HT-29 (cell line): ENCODE results near the gene COL8A2. TPM values are rescaled to one million over a fixed set of nuclear protein-coding genes. Genes with fewer than 3 reads are reported as not detected.

Experiments
- DNase-seq: peaks from one replicate; pipeline ENCODE4 v3.0.0-alpha.2; 2015; ENCODE audit warnings: low spot score
- total RNA-seq: library from RNA; depleted of rRNA; stranded (reverse); fragments of >200 nt; shearing (Covaris generic); gene quantifications from 2 replicates; pipeline ENCODE4 v1.2.3, GENCODE V29; 2014

COL8A2 gene
- total RNA-seq, 1 experiment from 2014 or later = not detected

DNA sequence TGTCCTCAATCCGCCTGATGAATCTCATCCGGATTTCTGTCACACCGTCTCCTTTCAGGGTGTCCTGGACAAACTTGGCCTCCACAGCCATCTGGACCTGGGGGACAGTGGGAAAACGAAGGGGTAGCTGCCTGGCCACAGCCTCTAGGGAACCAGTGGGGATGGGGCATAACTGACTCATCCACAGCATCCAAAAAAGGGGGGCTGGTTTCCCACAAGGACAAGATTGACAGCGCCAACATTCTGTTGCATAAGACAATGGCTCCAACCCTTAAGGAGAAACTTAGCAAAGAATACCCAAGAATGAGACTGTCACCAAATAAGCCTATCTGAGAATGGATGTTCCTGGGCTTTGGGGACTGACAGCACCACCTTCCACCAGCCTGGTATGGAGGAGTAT is 12.2 kb upstream of the COL8A2 start:
- DNase-seq = no peak

GRCh38 chr1:36136535-36136934 is 11.5 kb upstream of the COL8A2 start:
- no peak for DNase-seq

GRCh38 chr1:36135796-36136195 is 10.8 kb upstream of the COL8A2 start:
- no peak for DNase-seq

GRCh38 chr1:36135330-36135667 is 10.3 kb upstream of the COL8A2 start:
- DNase-seq = no peak

DNA sequence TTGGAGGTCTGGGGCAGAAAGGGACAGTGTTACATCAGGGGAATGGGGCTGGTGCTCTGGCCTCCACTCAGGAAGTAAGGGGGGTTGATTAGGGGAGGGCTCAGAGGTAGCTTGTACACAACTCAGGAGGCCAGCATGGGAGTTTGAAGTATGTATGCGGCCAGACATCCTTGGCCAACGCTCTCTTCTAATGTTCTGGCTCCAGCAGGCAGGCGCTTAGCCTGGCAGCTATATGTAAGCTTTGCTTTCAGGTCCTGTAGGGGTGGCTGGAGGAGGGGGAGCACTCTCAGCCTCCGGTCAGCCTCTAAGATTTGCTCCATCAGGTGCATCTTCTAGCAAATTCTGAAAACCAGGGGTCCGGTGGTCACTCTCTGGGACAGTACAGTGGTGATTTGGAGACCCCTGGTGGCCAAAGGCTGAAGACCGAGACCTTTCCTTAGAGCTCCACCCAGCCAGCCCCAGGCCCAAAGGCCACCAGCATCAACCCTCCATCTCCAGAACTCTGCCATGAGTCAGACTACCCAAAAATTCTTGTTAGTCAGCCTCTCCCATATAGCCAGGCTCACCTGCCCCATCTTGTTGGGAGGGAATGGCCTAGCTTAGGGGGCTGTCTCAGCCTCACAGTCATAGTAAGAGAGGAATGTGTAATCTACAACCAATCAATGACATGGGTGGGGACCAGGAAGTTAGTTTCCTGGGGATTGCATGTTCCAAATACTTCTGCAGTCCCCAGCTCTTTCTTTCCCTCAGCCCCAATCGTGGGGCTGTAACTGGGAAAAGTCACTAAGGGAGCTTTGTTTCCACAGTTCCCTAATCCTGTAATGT is 9.7 kb upstream of the COL8A2 start:
- peak; percentile 59 for DNase-seq

DNA sequence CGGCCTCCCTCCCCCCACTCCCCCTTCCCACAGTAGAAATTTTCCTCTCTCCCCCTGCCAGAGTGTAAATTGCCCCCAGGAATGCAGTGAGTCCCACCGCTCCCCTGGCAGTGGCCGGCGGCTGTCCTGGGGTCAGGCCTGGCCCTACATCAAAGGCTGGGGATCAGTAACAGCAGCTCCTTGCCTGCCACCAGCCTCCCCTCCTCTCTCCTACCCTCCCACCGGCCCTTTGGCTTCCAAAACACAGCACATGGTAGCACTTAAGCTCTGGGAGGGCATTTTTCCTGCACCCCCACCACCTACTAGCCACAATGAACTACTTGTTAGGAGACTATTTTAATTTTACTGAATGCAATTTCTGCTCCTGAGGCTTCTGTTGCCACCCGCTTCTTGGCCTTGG is 9.0 kb upstream of the COL8A2 start:
- no peak for DNase-seq

DNA sequence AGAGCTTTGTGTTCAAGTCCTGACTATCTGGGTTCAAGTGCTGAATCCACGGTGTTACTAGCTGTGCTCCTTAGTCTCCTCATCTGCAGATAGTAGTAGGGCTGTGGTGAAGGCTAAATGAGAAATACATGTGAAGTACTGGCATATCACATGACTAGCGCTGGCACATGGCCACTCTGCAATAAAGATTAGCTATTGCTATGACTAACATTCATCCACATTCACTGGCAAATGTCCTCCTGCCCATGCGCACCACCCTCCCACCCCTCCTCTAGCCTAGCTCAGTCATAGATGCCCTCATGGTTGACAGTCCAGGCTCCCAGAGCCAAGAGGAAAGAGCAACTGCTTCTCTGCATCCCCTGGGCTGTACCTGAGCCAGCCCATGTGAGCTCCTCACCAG is 8.5 kb upstream of the COL8A2 start:
- DNase-seq = peak; percentile 89

DNA sequence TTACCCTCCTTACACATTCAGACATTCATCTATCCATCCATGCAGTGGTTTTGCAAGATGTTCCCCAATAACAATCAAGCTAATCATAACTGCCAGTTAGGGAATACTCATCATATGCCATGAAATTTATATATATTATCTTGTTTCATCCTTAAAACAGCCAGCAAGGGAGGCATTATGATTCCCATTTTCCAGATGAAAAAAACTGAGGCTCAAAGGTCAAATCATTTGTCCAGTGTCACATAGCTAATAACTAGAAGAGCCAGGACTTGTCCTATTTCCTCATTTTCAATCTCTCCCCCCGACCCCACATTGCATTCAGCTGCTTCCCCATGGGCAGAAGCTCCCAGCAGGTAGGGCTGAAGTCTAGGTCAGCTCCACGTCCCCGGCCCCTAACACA is 7.0 kb upstream of the COL8A2 start:
- no peak for DNase-seq

DNA sequence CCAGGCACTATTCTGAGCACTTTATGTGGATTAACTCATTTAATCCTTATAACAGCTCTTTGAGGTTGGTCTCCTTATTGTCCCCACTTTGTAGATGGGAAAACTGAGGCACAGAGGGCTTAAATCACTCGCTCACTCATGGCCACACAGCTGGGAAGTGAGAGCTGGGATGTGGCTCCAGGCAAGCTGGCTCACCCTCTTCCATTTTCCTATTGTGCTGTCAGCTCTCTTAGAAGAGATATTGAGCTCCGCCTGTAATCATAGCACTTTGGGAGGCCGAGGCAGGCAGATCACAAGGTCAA is 3.8 kb upstream of the COL8A2 start:
- no peak for DNase-seq

GRCh38 chr1:36128126-36128904 is 3.3 kb upstream of the COL8A2 start:
- DNase-seq = no peak

DNA sequence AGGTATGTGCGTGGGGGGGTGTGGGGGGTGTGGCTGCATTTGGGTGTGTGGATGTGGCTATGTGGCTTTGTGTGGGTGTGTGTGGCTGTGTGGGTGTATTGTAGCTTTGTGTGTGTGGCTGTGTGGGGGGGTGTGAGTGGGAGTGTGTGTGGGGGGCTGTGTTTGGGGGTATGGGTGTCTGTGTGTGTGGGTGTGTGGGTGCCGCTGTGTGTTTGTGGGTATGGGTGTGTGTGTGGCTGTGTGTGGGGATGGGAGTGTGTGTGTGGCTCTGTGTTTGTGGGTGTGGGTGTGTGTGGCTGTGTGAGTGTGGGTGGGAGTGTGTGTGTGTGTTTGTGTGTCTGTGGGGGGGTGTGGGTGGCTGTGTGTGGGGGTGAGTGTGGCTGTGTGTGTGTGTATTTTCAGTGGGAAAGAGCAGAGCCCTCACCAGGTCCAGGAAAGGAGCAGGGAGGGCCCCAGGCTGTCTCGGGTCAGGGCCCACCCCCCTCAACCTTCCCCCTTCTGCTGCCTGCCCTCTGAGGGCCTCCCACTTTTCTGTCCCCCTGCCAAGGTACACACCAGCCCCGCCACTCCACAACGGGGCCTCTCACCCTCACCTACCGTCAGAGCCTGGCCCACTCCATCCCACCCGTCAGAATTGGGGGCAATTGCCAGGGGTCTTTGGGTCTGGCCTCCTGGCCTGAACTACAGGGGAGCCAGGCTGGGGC is 1.9 kb upstream of the COL8A2 start:
- no peak for DNase-seq

- DNase-seq = no peak
Measured at GRCh38 chr1:36126005-36126716, 1.1 kb upstream of the COL8A2 start.

GRCh38 chr1:36124404-36125128 is 456 bp downstream of the COL8A2 start:
- no peak for DNase-seq

DNA sequence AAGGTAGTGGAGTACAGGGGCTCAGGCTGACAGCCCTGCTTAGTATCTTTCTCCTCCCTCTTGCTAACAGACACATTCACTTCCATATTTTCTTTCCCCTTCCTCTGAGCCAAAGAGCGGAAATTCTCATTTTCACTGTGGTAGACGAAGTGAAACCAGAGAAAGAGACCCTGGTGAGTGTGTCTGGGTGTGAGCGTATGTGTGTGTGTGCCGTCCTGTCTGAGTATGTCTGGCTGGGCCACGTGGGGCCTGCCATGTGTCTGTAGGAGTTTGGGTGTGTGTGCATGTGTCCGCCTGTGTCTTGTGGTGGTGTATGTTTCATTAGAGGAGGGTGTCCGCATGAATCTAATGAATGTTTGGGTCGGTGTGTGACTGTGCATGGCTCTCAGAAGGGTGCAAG is 1.7 kb downstream of the COL8A2 start:
- no peak for DNase-seq

- DNase-seq = no peak
Measured at GRCh38 chr1:36122062-36123030, 2.7 kb downstream of the COL8A2 start.

DNA sequence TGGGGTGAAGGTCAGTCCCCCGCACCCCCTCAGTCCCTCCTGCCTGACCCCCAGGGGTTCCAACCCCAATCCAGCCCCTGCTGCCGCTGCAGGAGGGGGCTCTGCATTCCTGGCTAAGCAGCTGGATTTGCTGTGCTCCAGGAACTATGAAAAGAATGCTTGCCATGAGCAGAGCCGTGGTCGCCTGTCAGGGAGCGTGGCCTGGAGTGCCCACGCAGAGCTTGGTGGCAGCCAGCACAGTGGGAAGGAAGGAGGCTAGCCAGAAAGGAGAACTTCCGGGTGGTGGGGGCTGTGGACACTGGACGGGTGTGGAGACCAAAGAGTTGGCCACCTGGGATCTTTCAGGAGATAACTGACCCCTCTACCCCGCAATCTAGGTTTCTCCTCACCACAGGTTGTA is 5.6 kb downstream of the COL8A2 start:
- DNase-seq = no peak

- no peak for DNase-seq
Measured at GRCh38 chr1:36118447-36119204, 6.4 kb downstream of the COL8A2 start.

DNA sequence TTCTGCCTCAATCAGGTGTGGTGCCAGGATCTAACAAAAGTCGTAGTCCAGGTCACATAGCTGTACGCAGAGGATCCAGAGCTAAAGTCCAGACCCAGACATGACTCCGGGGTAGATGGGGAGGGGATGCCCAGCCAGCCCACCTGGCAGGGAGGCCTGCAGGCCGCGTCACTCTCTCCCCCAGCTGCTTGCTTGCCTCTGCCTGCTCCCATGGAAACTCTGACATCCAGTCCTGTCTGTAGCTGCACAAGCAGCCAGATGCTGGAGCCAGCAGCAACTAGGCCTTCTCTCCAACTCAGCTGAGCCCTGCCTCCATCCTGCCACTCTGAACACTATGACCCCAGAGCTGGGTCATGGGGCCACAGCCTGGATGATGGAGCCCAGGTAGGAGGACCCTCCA is 8.1 kb downstream of the COL8A2 start:
- no peak for DNase-seq

DNA sequence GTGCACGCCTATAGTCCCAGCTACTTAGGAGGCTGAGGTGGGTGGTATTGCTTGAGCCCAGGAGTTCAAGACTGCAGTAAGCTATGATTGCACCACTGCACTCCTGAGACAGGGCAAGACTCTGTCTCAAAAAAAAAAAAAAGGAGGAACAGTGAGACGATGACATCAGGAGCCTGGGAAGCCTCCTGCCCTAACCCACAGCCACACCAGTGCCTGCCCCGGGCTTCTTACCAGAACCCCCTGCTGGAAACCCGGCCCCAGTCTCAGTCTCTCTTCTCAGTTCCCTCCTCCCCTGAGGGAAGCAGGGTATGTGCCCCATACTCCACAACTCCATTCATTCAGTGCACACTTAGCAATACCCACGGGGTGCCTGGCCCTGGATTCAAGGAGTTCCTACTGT is 9.1 kb downstream of the COL8A2 start:
- no peak for DNase-seq
